Mesothelial cell of epicardium (in vitro differentiated cells): Measurements from ENCODE around the gene HSPA8. TPM values are rescaled to one million over a fixed set of nuclear protein-coding genes. Genes with fewer than 3 reads are reported as not detected.

ENCODE experiments used
- DNase-seq, 2 experiments: peaks; one replicate each; pipeline ENCODE4 v3.0.0; 2021; ENCODE audit warnings: low spot score in 2 of 2; ENCODE audit not compliant: unreplicated experiment in 2 of 2
- H3K27ac Mint-ChIP-seq: 2 replicates; pipeline ENCODE4 v1.8.0; 2021; ENCODE audit warnings: mixed read lengths
- H3K27me3 Mint-ChIP-seq: 2 replicates; pipeline ENCODE4 v1.8.0; 2021; ENCODE audit warnings: low read depth, mixed read lengths
- H3K36me3 Mint-ChIP-seq: 2 replicates; pipeline ENCODE4 v1.8.0; 2021; ENCODE audit warnings: mixed read lengths
- H3K4me1 Mint-ChIP-seq: 2 replicates; pipeline ENCODE4 v1.8.0; 2021; ENCODE audit warnings: mixed read lengths
- H3K4me3 Mint-ChIP-seq: 2 replicates; pipeline ENCODE4 v1.8.0; 2021; ENCODE audit warnings: mild to moderate bottlenecking, moderate library complexity, mixed read lengths
- H3K9me3 Mint-ChIP-seq: 2 replicates; pipeline ENCODE4 v1.8.0; 2021; ENCODE audit warnings: mixed read lengths
- total RNA-seq: library from RNA; stranded (reverse); gene quantifications from 3 replicates; pipeline ENCODE4 v1.2.1, GENCODE V29; 2021
- TF ChIP-seq, protein P1 (sequence below): fragments of 200-600 bp; sonication (generic); IDR thresholded peaks from one replicate; pipeline ENCODE4 v1.5.0; 2021; ENCODE audit warnings: antibody characterized with exemption; ENCODE audit not compliant: unreplicated experiment

HSPA8 gene
- total RNA-seq, 1 donor from 2014 or later: 714 TPM

DNA sequence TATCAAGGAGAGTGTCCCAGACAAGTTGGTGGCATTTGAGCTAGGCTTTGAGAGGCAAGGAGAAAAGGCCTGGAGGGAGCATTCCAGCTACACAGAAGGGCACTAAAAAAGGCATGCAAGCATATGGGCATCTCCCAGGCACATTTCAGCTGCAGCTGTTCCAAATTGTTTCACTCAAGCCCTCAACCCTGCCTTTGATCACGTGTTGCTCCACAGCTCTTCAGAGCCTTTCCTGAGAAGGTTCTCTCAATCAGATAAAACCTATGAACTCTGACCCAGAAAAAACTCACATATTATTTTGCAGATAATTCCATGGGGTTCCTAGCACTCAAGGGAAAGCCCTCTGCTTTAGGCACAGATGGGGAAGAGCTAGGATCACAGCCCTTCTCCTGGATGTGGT lies 24.4 kb upstream of the HSPA8 start:
- Mint-ChIP-seq H3K36me3 (peaks cover 4% of the 10 kb centered on the region), H3K27me3 (no peaks in the 10 kb centered on the region), H3K4me1 (peaks cover 14% of the 10 kb centered on the region), H3K9me3 (peaks cover 7% of the 10 kb centered on the region), H3K27ac (no peak overlapping the region), H3K4me3 (no peak overlapping the region)
- no peak for DNase-seq
- TF ChIP-seq, protein P1, sequence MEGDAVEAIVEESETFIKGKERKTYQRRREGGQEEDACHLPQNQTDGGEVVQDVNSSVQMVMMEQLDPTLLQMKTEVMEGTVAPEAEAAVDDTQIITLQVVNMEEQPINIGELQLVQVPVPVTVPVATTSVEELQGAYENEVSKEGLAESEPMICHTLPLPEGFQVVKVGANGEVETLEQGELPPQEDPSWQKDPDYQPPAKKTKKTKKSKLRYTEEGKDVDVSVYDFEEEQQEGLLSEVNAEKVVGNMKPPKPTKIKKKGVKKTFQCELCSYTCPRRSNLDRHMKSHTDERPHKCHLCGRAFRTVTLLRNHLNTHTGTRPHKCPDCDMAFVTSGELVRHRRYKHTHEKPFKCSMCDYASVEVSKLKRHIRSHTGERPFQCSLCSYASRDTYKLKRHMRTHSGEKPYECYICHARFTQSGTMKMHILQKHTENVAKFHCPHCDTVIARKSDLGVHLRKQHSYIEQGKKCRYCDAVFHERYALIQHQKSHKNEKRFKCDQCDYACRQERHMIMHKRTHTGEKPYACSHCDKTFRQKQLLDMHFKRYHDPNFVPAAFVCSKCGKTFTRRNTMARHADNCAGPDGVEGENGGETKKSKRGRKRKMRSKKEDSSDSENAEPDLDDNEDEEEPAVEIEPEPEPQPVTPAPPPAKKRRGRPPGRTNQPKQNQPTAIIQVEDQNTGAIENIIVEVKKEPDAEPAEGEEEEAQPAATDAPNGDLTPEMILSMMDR: no peak

DNA sequence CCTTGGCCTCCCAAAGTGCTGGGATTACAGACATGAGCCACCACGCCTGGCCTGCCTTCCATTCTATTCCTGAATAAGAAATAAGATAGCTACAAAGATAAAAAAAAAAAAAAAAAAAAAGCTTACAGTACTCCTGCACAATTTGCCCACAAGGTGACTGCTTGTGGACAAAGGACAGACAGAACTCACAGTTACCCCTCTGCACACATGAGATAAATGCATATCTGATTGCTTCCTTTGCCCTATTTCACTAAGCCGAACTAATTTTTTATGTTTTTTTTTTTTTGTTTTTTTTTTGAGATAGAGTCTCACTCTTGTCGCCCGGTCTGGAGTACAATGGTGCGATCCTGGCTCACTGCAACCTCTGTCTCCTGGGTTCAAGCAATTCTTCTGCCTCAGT lies 23.6 kb upstream of the HSPA8 start:
- Mint-ChIP-seq H3K4me3 (no peak overlapping the region), H3K27me3 (no peaks in the 10 kb centered on the region), H3K36me3 (peaks cover 4% of the 10 kb centered on the region), H3K9me3 (peaks cover 7% of the 10 kb centered on the region), H3K27ac (no peak overlapping the region), H3K4me1 (peaks cover 10% of the 10 kb centered on the region)
- TF ChIP-seq, protein P1: no peak
- no peak for DNase-seq

DNA sequence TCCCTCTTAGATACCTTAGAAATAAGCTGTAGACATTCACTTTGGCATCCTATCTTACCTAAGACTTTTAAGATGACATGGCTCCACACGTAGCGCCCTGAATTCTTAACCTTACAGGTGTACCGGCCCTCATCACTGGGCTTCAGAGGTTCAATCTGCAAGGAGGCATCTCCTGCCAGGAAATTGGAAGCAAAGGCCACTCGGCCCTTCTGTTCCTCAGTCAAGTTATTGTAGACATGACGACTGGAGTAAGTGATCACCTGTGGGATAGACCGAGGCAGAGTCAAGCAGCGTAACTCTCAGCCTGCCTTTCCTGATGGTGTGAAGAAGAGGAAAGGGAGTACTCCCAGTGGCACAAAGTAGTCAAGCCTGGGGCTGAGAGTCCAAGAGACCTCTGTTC lies 22.5 kb upstream of the HSPA8 start:
- TF ChIP-seq, protein P1: no peak
- Mint-ChIP-seq H3K27me3 (no peaks in the 10 kb centered on the region), H3K4me3 (no peak overlapping the region), H3K27ac (no peak overlapping the region), H3K4me1 (peaks cover 10% of the 10 kb centered on the region), H3K36me3 (peaks cover 4% of the 10 kb centered on the region), H3K9me3 (peaks cover 7% of the 10 kb centered on the region)
- DNase-seq: no peak

DNA sequence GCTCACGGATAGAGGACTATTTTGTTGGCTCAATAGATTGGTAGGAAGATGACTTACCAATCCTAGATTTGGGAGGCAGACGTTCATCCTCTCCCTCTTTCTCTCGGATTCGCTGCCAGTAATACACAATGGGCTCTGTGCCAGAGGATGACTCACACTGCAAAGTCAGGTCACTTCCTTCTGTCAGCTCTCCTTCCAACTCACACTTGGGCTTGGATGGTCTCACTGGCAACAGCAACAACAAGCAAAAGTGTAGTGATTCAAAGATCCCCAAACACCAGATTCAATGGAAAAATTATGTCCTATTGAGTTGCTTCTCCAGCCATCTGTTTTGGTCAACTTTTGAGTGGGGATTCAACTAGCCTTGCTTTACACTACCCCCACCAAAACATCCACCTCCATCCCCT lies 21.7 kb upstream of the HSPA8 start:
- Mint-ChIP-seq H3K36me3 (peaks cover 4% of the 10 kb centered on the region), H3K27ac (peak overlapping the region; percentile 76), H3K4me3 (no peak overlapping the region), H3K27me3 (no peaks in the 10 kb centered on the region), H3K4me1 (peaks cover 10% of the 10 kb centered on the region), H3K9me3 (peaks cover 7% of the 10 kb centered on the region)
- TF ChIP-seq, protein P1: no peak
- DNase-seq: peak; percentile 31 to 58

DNA sequence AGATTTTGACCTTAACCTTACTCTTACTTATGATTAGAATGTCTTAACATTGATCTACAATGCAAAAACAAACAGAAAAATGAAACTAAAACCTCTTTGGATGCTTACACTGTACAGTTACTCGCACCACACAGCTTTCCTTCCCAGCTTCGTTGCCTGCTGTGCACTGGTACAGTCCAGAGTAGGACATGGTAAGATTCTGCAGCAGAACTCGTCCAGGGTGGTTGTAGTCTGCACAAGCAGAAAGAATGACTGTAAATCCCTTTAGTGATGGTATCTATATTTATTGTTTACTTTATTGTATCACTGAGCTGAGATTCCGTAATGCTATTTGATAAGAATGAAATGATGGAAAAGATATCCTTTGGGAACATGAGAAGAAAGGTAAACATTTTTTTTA lies 21.0 kb upstream of the HSPA8 start:
- Mint-ChIP-seq H3K36me3 (peaks cover 4% of the 10 kb centered on the region), H3K9me3 (peaks cover 7% of the 10 kb centered on the region), H3K27me3 (no peaks in the 10 kb centered on the region), H3K4me3 (no peak overlapping the region), H3K27ac (no peak overlapping the region), H3K4me1 (peaks cover 10% of the 10 kb centered on the region)
- TF ChIP-seq, protein P1: no peak
- DNase-seq: no peak

DNA sequence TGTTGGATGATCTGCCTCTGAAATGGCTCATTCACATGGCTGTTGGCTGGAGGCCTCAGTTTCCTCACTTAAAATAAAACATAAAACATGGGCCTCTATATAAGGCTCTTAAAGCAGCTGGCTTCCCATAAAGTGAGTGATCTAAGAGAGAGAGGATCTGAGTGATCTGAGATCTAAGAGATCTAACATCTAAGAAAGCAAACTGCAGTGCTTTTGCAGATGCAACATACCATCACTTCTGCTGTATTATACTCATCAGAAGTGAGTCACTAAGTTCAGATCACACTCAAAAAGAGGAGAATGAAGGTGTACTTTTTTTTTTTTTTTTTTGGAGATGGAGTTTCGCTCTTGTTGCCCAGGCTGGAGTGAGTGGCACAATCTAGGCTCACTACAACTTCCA lies 18.1 kb upstream of the HSPA8 start:
- Mint-ChIP-seq H3K4me3 (no peak overlapping the region), H3K36me3 (peaks cover 7% of the 10 kb centered on the region), H3K9me3 (peaks cover 7% of the 10 kb centered on the region), H3K4me1 (peaks cover 13% of the 10 kb centered on the region), H3K27ac (no peak overlapping the region), H3K27me3 (no peaks in the 10 kb centered on the region)
- TF ChIP-seq, protein P1: no peak
- no peak for DNase-seq
